ENCODE data around the gene MYPN.
A peak's percentile ranks its signal among the peaks of the same experiment; 100 is the strongest.

The MYPN gene

DNA sequence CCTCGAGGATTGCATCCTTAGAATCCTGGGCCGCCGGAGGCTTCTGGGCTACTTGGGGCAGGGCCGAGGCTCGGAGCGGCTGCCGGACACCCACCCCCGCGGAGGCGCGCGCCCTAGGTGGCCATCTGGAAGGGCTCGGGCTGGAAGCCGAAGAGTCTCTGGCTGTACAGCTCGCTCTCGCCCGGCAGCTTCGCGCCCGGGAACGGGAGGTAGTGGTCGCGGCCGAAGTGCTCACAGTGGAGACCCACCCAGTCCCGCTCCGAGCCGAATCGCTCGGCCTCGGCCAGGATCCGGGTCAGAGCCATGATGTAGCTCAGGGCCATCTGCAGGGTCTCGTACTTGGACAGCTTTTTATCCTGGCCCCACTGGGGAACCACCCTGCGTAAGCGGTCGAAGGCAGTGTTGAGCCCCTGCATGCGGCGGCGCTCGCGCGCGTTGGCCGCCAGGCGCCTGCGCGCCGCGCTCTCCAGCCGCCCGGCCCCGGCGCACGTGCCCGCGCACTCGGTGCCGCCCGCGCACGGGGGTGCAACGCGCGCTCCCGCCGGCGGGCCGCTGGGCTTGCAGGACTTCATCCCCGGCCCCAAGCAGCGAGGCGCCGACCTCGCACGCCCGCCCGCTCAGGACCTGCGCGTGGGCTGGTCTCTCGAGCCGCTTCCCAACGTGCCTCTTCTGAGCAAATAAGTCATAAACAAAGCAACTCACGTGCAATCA lies 122.0 kb downstream of the MYPN start:
- peak; percentile 75 for DNase-seq
- peak overlapping the region; percentile 45 for H2BK15ac ChIP-seq (ENCODE audit: low read depth, poor library complexity, severe bottlenecking)
- peak overlapping the region; percentile 79 to 90 for H3K18ac ChIP-seq (ENCODE audit: low read depth in 1 of 2, low read length in 2 of 2)
- peak overlapping the region; percentile 97 for H2AFZ ChIP-seq (ENCODE audit: low read depth, low read length)
- peaks cover 6 to 18% of the 10 kb centered on the region in 2 experiments for H3K27me3 ChIP-seq (ENCODE audit: control insufficient read depth in 1 of 2, insufficient read depth in 1 of 2, low read length in 2 of 2)
- no peaks in the 10 kb centered on the region for H3K79me1 ChIP-seq (replicated peaks; ENCODE audit: low read length, poor library complexity, severe bottlenecking)
- H2BK5ac ChIP-seq (ENCODE audit: low read depth, low read length, poor library complexity, severe bottlenecking): no peak overlapping the region
- peak overlapping the region; percentile 86 for H4K91ac ChIP-seq (ENCODE audit: low read length)
- no peak overlapping the region for H2AK5ac ChIP-seq (ENCODE audit: low read length, severe bottlenecking)
- peak overlapping the region; percentile 59 to 90 for H3K4me3 ChIP-seq (ENCODE audit: insufficient read depth in 1 of 2, low read depth in 1 of 2, low read length in 2 of 2)
- peak overlapping the region in 1 of 2 experiments; percentile 75 for H2BK12ac ChIP-seq (ENCODE audit: low read length in 2 of 2)
- H3K9ac ChIP-seq (ENCODE audit: low read length): peak overlapping the region; percentile 90
- WGBS: under 1% methylated on average over 58 of the region's 81 CpGs
- H4K8ac ChIP-seq (ENCODE audit: low read length): peak overlapping the region; percentile 96
- peak overlapping the region; percentile 30 for H3K27ac ChIP-seq (ENCODE audit: low read length, poor library complexity, severe bottlenecking)
- peak overlapping the region in 1 of 2 experiments; percentile 3 for H3K23ac ChIP-seq (ENCODE audit: low read length in 2 of 2)
- no peaks in the 10 kb centered on the region for H3K9me3 ChIP-seq (ENCODE audit: control insufficient read depth, low read length)
- peak overlapping the region; percentile 87 for H3K4me2 ChIP-seq (ENCODE audit: low read length, poor library complexity, severe bottlenecking)
- H3K4me1 ChIP-seq (ENCODE audit: control insufficient read depth, insufficient read depth, low read depth, low read length): peaks cover 3% of the 10 kb centered on the region
- peak overlapping the region in 1 of 2 experiments; percentile 93 for H3K14ac ChIP-seq (ENCODE audit: low read length in 2 of 2)
- H3K36me3 ChIP-seq (ENCODE audit: control insufficient read depth in 1 of 2, insufficient read depth in 2 of 2, low read depth in 1 of 2, low read length in 2 of 2): no peaks in the 10 kb centered on the region
- peak overlapping the region; percentile 71 to 91 for H3K4ac ChIP-seq (ENCODE audit: low read depth in 1 of 2, low read length in 2 of 2)
- H2BK120ac ChIP-seq (ENCODE audit: low read depth, low read length): no peak overlapping the region

DNA sequence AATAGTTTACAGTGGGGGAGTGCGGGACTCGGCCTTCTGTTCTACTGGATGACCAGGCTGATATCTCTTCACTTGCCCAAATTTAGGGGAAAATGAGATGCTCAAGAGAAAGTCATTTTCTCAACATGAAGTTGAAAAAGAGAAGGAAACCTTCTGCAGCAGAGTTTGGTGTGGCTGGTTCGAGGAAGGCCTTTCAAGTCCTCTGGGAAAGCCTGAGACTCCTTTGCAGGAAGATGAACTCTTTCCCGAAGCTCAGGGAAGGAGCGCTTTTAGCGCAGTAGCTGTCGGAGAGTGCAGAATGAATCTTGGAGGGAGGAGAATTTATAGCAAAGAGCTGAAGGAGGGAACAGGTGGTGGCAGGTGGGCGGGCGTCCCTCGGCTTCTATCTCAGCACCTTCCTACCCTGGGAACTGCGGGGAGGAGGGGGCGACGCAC lies 122.5 kb downstream of the MYPN start, which contains the start of gene ATOH7:
ATOH7 (minus strand) TSS at position 297 of the 435 bp plus-strand sequence. CDS start 436 bp downstream, outside the sequence.
- Histone ChIP-seq H3K4ac (ENCODE audit: low read depth in 1 of 2, low read length in 2 of 2) (peak within 1 kb of the TSS; percentile 71 to 91), H3K4me1 (ENCODE audit: control insufficient read depth, insufficient read depth, low read depth, low read length) (peaks cover 3% of the 10 kb centered on the region), H2BK5ac (ENCODE audit: low read depth, low read length, poor library complexity, severe bottlenecking) (no peak within 1 kb of the TSS), H3K14ac (ENCODE audit: low read length in 2 of 2) (peak within 1 kb of the TSS in 1 of 2 experiments; percentile 93), H2BK15ac (ENCODE audit: low read depth, poor library complexity, severe bottlenecking) (peak within 1 kb of the TSS; percentile 45), H2AFZ (ENCODE audit: low read depth, low read length) (peak within 1 kb of the TSS; percentile 97), H3K36me3 (ENCODE audit: control insufficient read depth in 1 of 2, insufficient read depth in 2 of 2, low read depth in 1 of 2, low read length in 2 of 2) (no peaks in the 10 kb centered on the region), H3K4me2 (ENCODE audit: low read length, poor library complexity, severe bottlenecking) (peak within 1 kb of the TSS; percentile 87), H3K18ac (ENCODE audit: low read depth in 1 of 2, low read length in 2 of 2) (peak within 1 kb of the TSS; percentile 79 to 90), H3K27ac (ENCODE audit: low read length, poor library complexity, severe bottlenecking) (peak within 1 kb of the TSS; percentile 30), H3K79me1 (replicated peaks; ENCODE audit: low read length, poor library complexity, severe bottlenecking) (no peaks in the 10 kb centered on the region), H2BK12ac (ENCODE audit: low read length in 2 of 2) (peak within 1 kb of the TSS in 1 of 2 experiments; percentile 75), H4K8ac (ENCODE audit: low read length) (peak within 1 kb of the TSS; percentile 96), H2BK120ac (ENCODE audit: low read depth, low read length) (no peak within 1 kb of the TSS), H2AK5ac (ENCODE audit: low read length, severe bottlenecking) (no peak within 1 kb of the TSS), H3K9me3 (ENCODE audit: control insufficient read depth, low read length) (no peaks in the 10 kb centered on the region), H3K23ac (ENCODE audit: low read length in 2 of 2) (peak within 1 kb of the TSS in 1 of 2 experiments; percentile 3), H3K9ac (ENCODE audit: low read length) (peak within 1 kb of the TSS; percentile 90), H3K4me3 (ENCODE audit: insufficient read depth in 1 of 2, low read depth in 1 of 2, low read length in 2 of 2) (peak within 1 kb of the TSS; percentile 59 to 90), H3K27me3 (ENCODE audit: control insufficient read depth in 1 of 2, insufficient read depth in 1 of 2, low read length in 2 of 2) (peaks cover 6 to 21% of the 10 kb centered on the region in 2 experiments), H4K91ac (ENCODE audit: low read length) (peak within 1 kb of the TSS; percentile 86)
- DNase-seq: no peak
- 4% methylated on average over 7 of the region's 13 CpGs for WGBS

DNA sequence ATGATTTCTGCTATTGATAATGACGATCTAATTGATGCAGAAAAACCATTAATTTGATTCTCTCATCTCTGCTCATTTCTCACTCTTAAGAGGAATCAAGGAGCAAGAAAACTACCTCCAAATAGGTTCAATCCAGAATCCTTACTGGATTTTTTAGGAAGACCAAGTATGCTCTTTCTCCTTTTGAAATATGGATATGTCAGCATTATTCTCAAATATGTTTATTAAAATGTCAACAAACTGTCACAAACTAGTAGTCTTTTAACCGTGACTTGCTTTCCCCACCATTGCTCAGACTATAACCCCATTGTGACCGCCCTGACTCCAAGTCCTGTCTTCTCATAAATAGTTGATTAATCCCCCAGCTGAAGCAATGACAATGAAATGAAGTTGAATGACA lies 123.8 kb downstream of the MYPN start:
- 83% methylated on average over 2 of the region's 3 CpGs for WGBS
- H3K27ac ChIP-seq (ENCODE audit: low read length, poor library complexity, severe bottlenecking): no peak overlapping the region
- no peaks in the 10 kb centered on the region for H3K36me3 ChIP-seq (ENCODE audit: control insufficient read depth in 1 of 2, insufficient read depth in 2 of 2, low read depth in 1 of 2, low read length in 2 of 2)
- no peaks in the 10 kb centered on the region for H3K9me3 ChIP-seq (ENCODE audit: control insufficient read depth, low read length)
- no peak overlapping the region for H2AK5ac ChIP-seq (ENCODE audit: low read length, severe bottlenecking)
- H2BK12ac ChIP-seq (ENCODE audit: low read length in 2 of 2): no peak overlapping the region
- H3K4me3 ChIP-seq (ENCODE audit: insufficient read depth in 1 of 2, low read depth in 1 of 2, low read length in 2 of 2): no peak overlapping the region
- H4K91ac ChIP-seq (ENCODE audit: low read length): no peak overlapping the region
- no peak overlapping the region for H3K4ac ChIP-seq (ENCODE audit: low read depth in 1 of 2, low read length in 2 of 2)
- DNase-seq: no peak
- no peak overlapping the region for H2BK5ac ChIP-seq (ENCODE audit: low read depth, low read length, poor library complexity, severe bottlenecking)
- no peaks in the 10 kb centered on the region for H3K79me1 ChIP-seq (replicated peaks; ENCODE audit: low read length, poor library complexity, severe bottlenecking)
- no peak overlapping the region for H3K4me2 ChIP-seq (ENCODE audit: low read length, poor library complexity, severe bottlenecking)
- no peak overlapping the region for H3K23ac ChIP-seq (ENCODE audit: low read length in 2 of 2)
- no peak overlapping the region for H3K14ac ChIP-seq (ENCODE audit: low read length in 2 of 2)
- no peak overlapping the region for H3K9ac ChIP-seq (ENCODE audit: low read length)
- H3K27me3 ChIP-seq (ENCODE audit: control insufficient read depth in 1 of 2, insufficient read depth in 1 of 2, low read length in 2 of 2): peaks cover 6 to 23% of the 10 kb centered on the region in 2 experiments
- H3K18ac ChIP-seq (ENCODE audit: low read depth in 1 of 2, low read length in 2 of 2): no peak overlapping the region
- no peak overlapping the region for H2BK15ac ChIP-seq (ENCODE audit: low read depth, poor library complexity, severe bottlenecking)
- peaks cover 3% of the 10 kb centered on the region for H3K4me1 ChIP-seq (ENCODE audit: control insufficient read depth, insufficient read depth, low read depth, low read length)
- no peak overlapping the region for H4K8ac ChIP-seq (ENCODE audit: low read length)
- H2AFZ ChIP-seq (ENCODE audit: low read depth, low read length): no peak overlapping the region
- no peak overlapping the region for H2BK120ac ChIP-seq (ENCODE audit: low read depth, low read length)

DNA sequence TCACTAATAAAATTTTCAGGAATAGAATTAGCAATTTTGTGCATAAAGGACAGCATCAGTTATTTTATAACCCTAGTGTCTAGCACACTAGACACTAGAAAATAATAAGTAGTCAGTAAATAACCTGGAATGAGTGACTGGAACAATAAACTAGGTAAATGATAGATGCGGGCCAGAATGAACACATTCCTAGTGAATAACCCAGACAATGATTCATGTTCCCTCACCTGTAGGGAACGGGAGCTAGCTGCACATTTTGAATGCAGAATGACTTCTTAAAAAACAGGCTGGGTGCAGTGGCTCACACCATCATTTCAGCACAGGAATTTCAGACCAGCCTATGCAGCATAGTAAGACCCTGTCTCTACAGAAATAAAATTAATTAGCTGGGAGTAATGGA lies 125.8 kb downstream of the MYPN start:
- H2AFZ ChIP-seq (ENCODE audit: low read depth, low read length): no peak overlapping the region
- no peak overlapping the region for H2BK15ac ChIP-seq (ENCODE audit: low read depth, poor library complexity, severe bottlenecking)
- H2BK120ac ChIP-seq (ENCODE audit: low read depth, low read length): no peak overlapping the region
- H3K18ac ChIP-seq (ENCODE audit: low read depth in 1 of 2, low read length in 2 of 2): no peak overlapping the region
- WGBS: 85% methylated on average over 2 of the region's 2 CpGs
- no peaks in the 10 kb centered on the region for H3K79me1 ChIP-seq (replicated peaks; ENCODE audit: low read length, poor library complexity, severe bottlenecking)
- peaks cover 6 to 28% of the 10 kb centered on the region in 2 experiments for H3K27me3 ChIP-seq (ENCODE audit: control insufficient read depth in 1 of 2, insufficient read depth in 1 of 2, low read length in 2 of 2)
- no peak overlapping the region for H3K27ac ChIP-seq (ENCODE audit: low read length, poor library complexity, severe bottlenecking)
- H4K91ac ChIP-seq (ENCODE audit: low read length): no peak overlapping the region
- no peak overlapping the region for H3K14ac ChIP-seq (ENCODE audit: low read length in 2 of 2)
- no peak overlapping the region for H3K4me2 ChIP-seq (ENCODE audit: low read length, poor library complexity, severe bottlenecking)
- H3K9me3 ChIP-seq (ENCODE audit: control insufficient read depth, low read length): no peaks in the 10 kb centered on the region
- peaks cover 3% of the 10 kb centered on the region for H3K4me1 ChIP-seq (ENCODE audit: control insufficient read depth, insufficient read depth, low read depth, low read length)
- H2BK12ac ChIP-seq (ENCODE audit: low read length in 2 of 2): no peak overlapping the region
- no peak overlapping the region for H3K4ac ChIP-seq (ENCODE audit: low read depth in 1 of 2, low read length in 2 of 2)
- H2AK5ac ChIP-seq (ENCODE audit: low read length, severe bottlenecking): no peak overlapping the region
- no peak overlapping the region for H3K9ac ChIP-seq (ENCODE audit: low read length)
- no peaks in the 10 kb centered on the region for H3K36me3 ChIP-seq (ENCODE audit: control insufficient read depth in 1 of 2, insufficient read depth in 2 of 2, low read depth in 1 of 2, low read length in 2 of 2)
- no peak for DNase-seq
- H4K8ac ChIP-seq (ENCODE audit: low read length): no peak overlapping the region
- no peak overlapping the region for H2BK5ac ChIP-seq (ENCODE audit: low read depth, low read length, poor library complexity, severe bottlenecking)
- H3K4me3 ChIP-seq (ENCODE audit: insufficient read depth in 1 of 2, low read depth in 1 of 2, low read length in 2 of 2): no peak overlapping the region
- no peak overlapping the region for H3K23ac ChIP-seq (ENCODE audit: low read length in 2 of 2)
